HG03196 (cell line): Measurements from ENCODE around the gene ROBO4.

Experiments used
- ATAC-seq: cut with Tn5 transposase; IDR thresholded peaks from one replicate; pipeline ENCODE4 v1.9.1; 2021; ENCODE audit not compliant: unreplicated experiment

ROBO4 gene

GRCh38 chr11:124875401-124875800 lies 22.3 kb downstream of the ROBO4 start:
- no peak for ATAC-seq

GRCh38 chr11:124874571-124875255 lies 23.0 kb downstream of the ROBO4 start:
- ATAC-seq = no peak

- no peak for ATAC-seq
These were observed 23.7 kb downstream of the ROBO4 start for GRCh38 chr11:124873951-124874350.

GRCh38 chr11:124872741-124873140 lies 24.9 kb downstream of the ROBO4 start:
- ATAC-seq = no peak

GRCh38 chr11:124872280-124872679 lies 25.4 kb downstream of the ROBO4 start:
- no peak for ATAC-seq

GRCh38 chr11:124870430-124870829 lies 27.2 kb downstream of the ROBO4 start:
- ATAC-seq = no peak

GRCh38 chr11:124869856-124870387 lies 27.7 kb downstream of the ROBO4 start:
- no peak for ATAC-seq

GRCh38 chr11:124869331-124869730 lies 28.3 kb downstream of the ROBO4 start:
- no peak for ATAC-seq

GRCh38 chr11:124868331-124869274 lies 29.1 kb downstream of the ROBO4 start:
- ATAC-seq = no peak

GRCh38 chr11:124867700-124868099 lies 30.0 kb downstream of the ROBO4 start:
- ATAC-seq = no peak

GRCh38 chr11:124865902-124866851 lies 31.5 kb downstream of the ROBO4 start:
- ATAC-seq = no peak

- ATAC-seq = no peak
These were observed 32.3 kb downstream of the ROBO4 start, which contains the start of gene ROBO3 for GRCh38 chr11:124865181-124865901. Gene ROBO3, plus strand, starts transcription at chr11:124865432. Its CDS starts 146 bp downstream, at chr11:124865578.

GRCh38 chr11:124864892-124865180 lies 32.8 kb downstream of the ROBO4 start:
- ATAC-seq = no peak

- ATAC-seq = no peak
These were observed 33.3 kb downstream of the ROBO4 start for GRCh38 chr11:124864176-124864891.

GRCh38 chr11:124863826-124864165 lies 33.9 kb downstream of the ROBO4 start:
- ATAC-seq = no peak

GRCh38 chr11:124863137-124863825 lies 34.4 kb downstream of the ROBO4 start:
- no peak for ATAC-seq

- ATAC-seq = no peak
These were observed 36.0 kb downstream of the ROBO4 start for GRCh38 chr11:124861670-124862069.

GRCh38 chr11:124859171-124859570 lies 38.5 kb downstream of the ROBO4 start:
- no peak for ATAC-seq

GRCh38 chr11:124846070-124846673 lies 51.5 kb downstream of the ROBO4 start:
- ATAC-seq = no peak
